Ascending aorta (tissue), 2 donors: ENCODE measurements around the gene ADCY6. TPM values are rescaled to one million over a fixed set of nuclear protein-coding genes. Genes with fewer than 3 reads are reported as not detected.
A peak's percentile ranks its signal among the peaks of the same experiment; 100 is the strongest.

Experiments used
- DNase-seq, 2 donors: peaks; one replicate each; pipeline ENCODE4 v3.0.0-alpha.2; 2019; ENCODE audit warnings: low spot score in 2 of 2
- H3K27ac ChIP-seq, 2 donors: fragments of 200-600 bp; sonication (generic); one replicate each; pipeline ENCODE4 v1.5.1; 2016 to 2017; ENCODE audit warnings: mild to moderate bottlenecking in 1 of 2
- H3K27me3 ChIP-seq: fragments of 200-600 bp; sonication (generic); one replicate; pipeline ENCODE4 v1.5.1; 2017
- H3K36me3 ChIP-seq, 2 donors: fragments of 200-600 bp; sonication (generic); one replicate each; pipeline ENCODE4 v1.5.1; 2016
- H3K4me1 ChIP-seq, 2 donors: fragments of 200-600 bp; sonication (generic); one replicate each; pipeline ENCODE4 v1.5.1; 2016 to 2017; ENCODE audit warnings: mild to moderate bottlenecking in 1 of 2
- H3K4me3 ChIP-seq, 2 donors: fragments of 200-600 bp; sonication (generic); one replicate each; pipeline ENCODE4 v1.5.1; 2016 to 2017; ENCODE audit warnings: mild to moderate bottlenecking in 1 of 2
- H3K9me3 ChIP-seq, 2 donors: fragments of 200-600 bp; sonication (generic); one replicate each; pipeline ENCODE4 v1.5.1; 2016
- intact Hi-C: fragments of 100-400 bp; cut with DNase I; formaldehyde crosslinking; loops from one replicate; pipeline ENCODE4 v1.15.1; 2023
- total RNA-seq: library from RNA; depleted of rRNA; stranded (reverse); fragments of >200 nt; gene quantifications from one replicate; pipeline ENCODE4 v1.1.0, GENCODE V29; 2016
- TF ChIP-seq, protein P1 (sequence below), 3 experiments: fragments of 200-600 bp in 2 of 3; fragments of 450-650 bp in 1 of 3; sonication (generic) in 2 of 3; IDR thresholded peaks; one replicate each; pipeline ENCODE4 v1.5.1; 2016 to 2019; ENCODE audit warnings: antibody characterized with exemption in 3 of 3, mild to moderate bottlenecking in 1 of 3, moderate library complexity in 1 of 3

ADCY6 gene
- total RNA-seq, 1 donor from 2014 or later: 65.0 TPM

DNA sequence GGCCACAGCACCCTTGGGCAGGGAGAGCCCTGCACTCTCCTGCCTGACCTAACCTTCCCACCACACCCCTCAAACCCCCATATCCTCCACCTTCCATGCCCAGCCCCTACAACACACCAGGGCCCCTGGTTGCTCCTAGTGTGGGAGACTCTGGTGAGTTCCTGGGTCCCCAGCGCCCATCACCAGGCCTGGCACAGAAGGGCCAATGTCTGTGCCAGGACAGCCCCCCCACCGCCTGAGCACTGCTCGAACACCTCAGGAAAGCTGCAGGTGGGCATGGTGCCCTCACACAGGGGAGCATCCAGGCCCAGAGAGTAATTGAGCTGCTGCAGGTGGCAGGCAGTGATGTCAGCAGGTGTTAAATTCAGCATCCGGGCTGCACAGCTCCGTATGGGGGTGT is 15.2 kb downstream of the ADCY6 start:
- intact Hi-C loops: no loop called here
- H3K9me3 ChIP-seq: no peaks in the 10 kb centered on the region
- TF ChIP-seq, protein P1, sequence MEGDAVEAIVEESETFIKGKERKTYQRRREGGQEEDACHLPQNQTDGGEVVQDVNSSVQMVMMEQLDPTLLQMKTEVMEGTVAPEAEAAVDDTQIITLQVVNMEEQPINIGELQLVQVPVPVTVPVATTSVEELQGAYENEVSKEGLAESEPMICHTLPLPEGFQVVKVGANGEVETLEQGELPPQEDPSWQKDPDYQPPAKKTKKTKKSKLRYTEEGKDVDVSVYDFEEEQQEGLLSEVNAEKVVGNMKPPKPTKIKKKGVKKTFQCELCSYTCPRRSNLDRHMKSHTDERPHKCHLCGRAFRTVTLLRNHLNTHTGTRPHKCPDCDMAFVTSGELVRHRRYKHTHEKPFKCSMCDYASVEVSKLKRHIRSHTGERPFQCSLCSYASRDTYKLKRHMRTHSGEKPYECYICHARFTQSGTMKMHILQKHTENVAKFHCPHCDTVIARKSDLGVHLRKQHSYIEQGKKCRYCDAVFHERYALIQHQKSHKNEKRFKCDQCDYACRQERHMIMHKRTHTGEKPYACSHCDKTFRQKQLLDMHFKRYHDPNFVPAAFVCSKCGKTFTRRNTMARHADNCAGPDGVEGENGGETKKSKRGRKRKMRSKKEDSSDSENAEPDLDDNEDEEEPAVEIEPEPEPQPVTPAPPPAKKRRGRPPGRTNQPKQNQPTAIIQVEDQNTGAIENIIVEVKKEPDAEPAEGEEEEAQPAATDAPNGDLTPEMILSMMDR (IDR thresholded peaks at IDR 0.05): no peak
- H3K4me1 ChIP-seq: peaks cover 0 to under 1% of the 10 kb centered on the region in 2 donors
- no peak overlapping the region for H3K27ac ChIP-seq
- no peak for DNase-seq
- no peak overlapping the region for H3K4me3 ChIP-seq
- no peaks in the 10 kb centered on the region for H3K27me3 ChIP-seq
- H3K36me3 ChIP-seq: peaks cover 91% of the 10 kb centered on the region in 2 donors

- Histone ChIP-seq H3K9me3 (no peaks in the 10 kb centered on the region), H3K27me3 (no peaks in the 10 kb centered on the region), H3K4me3 (no peak overlapping the region), H3K4me1 (peaks cover 3 to 8% of the 10 kb centered on the region in 2 donors), H3K27ac (no peak overlapping the region), H3K36me3 (peaks cover 87 to 89% of the 10 kb centered on the region in 2 donors)
- TF ChIP-seq, protein P1 (IDR thresholded peaks at IDR 0.05): no peak
- DNase-seq: no peak
- intact Hi-C loops: no loop called here
These were observed 17.2 kb downstream of the ADCY6 start for GRCh38 chr12:48771588-48772112.

DNA sequence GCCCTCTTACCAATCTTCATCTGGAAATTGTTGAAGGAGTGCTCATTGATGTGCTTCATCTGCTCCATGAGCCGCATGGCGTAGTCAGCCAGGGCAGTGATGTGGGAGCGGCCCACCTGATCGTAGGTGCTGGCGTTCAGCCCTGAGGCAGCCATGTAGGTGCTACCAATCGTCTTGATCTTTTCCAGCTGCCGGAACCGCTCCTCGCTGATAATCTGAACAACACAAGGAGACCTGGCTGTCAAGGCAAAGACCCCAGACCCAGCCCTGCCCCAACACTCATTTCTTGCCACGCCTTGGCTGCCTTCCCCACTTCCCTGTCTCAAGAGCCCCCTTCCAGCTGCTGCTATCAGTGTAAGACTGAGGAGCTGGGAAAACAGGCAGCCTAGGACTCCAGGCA is 18.1 kb downstream of the ADCY6 start:
- Histone ChIP-seq H3K4me1 (peaks cover 6 to 8% of the 10 kb centered on the region in 2 donors), H3K9me3 (no peaks in the 10 kb centered on the region), H3K27me3 (no peaks in the 10 kb centered on the region), H3K4me3 (no peak overlapping the region), H3K27ac (no peak overlapping the region), H3K36me3 (peaks cover 86 to 87% of the 10 kb centered on the region in 2 donors)
- no peak for DNase-seq
- TF ChIP-seq, protein P1 (IDR thresholded peaks at IDR 0.05): no peak
- intact Hi-C loops: no loop called here

DNA sequence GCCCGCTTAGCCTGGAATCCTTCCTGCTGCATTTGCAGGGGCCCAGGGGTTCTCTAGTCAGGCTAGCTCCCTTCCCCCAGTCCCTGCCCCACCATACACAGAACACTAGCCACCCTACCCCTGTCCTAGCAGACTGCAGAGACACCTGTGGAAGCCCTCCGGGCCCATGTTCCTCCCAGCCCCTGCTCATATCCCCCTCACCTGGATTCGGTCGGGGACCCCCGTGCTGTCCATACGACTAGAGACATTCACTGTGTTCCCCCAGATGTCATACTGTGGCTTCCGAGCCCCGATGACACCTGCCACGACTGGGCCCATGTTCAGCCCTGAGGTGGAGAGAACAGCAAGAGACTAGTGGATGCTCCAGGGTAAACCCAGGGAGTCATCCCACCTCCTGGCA is 20.2 kb downstream of the ADCY6 start:
- no peak for DNase-seq
- Histone ChIP-seq H3K27me3 (no peaks in the 10 kb centered on the region), H3K27ac (peak overlapping the region in 1 of 2 donors; percentile 60), H3K36me3 (peaks cover 72 to 76% of the 10 kb centered on the region in 2 donors), H3K4me3 (no peak overlapping the region), H3K4me1 (peaks cover 6 to 8% of the 10 kb centered on the region in 2 donors), H3K9me3 (no peaks in the 10 kb centered on the region)
- TF ChIP-seq, protein P1 (IDR thresholded peaks at IDR 0.05): no peak
- intact Hi-C loops: no loop called here

GRCh38 chr12:48768147-48768546 is 20.7 kb downstream of the ADCY6 start:
- Histone ChIP-seq H3K36me3 (peaks cover 66 to 70% of the 10 kb centered on the region in 2 donors), H3K27ac (peak overlapping the region; percentile 22 to 60)
- TF ChIP-seq, protein P1 (IDR thresholded peaks at IDR 0.05): no peak

DNA sequence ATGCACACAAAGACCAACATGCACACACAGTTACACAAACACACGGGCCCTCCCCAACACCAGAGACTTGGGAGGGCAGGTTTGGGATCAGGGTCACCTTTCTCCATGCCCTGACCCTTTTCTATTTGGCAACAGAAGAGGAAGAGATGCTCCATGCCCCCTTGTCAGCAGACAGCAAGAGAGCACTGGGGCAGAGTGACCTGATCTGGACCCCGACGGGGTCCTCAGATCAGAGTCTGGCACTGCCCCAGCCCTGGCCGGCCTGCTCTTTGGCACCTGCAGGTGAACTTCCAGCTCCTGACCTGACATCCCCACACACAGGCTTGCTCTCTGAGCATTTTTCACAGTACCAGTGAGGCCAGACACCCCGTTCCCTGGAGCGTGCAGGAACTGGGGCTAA is 21.4 kb downstream of the ADCY6 start:
- Histone ChIP-seq H3K27ac (peak overlapping the region; percentile 22 to 60), H3K27me3 (no peaks in the 10 kb centered on the region), H3K4me3 (no peak overlapping the region), H3K36me3 (peaks cover 60 to 64% of the 10 kb centered on the region in 2 donors), H3K4me1 (peaks cover 6 to 8% of the 10 kb centered on the region in 2 donors), H3K9me3 (no peaks in the 10 kb centered on the region)
- TF ChIP-seq, protein P1 (IDR thresholded peaks at IDR 0.05): no peak
- DNase-seq: no peak
- intact Hi-C loops: no loop called here

More at GRCh38 chr12:48768147-48768546, 20.7 kb downstream of the ADCY6 start:
- no peak for DNase-seq
- Histone ChIP-seq H3K27me3 (no peaks in the 10 kb centered on the region), H3K9me3 (no peaks in the 10 kb centered on the region), H3K4me3 (no peak overlapping the region), H3K4me1 (peaks cover 6 to 8% of the 10 kb centered on the region in 2 donors)
- intact Hi-C loops: no loop called here
